Esophagus muscularis mucosa (tissue), 3 donors: Measurements from ENCODE around the gene SYT6.

Experiments used
- CTCF ChIP-seq, 3 experiments: fragments of 200-600 bp in 2 of 3; fragments of 450-650 bp in 1 of 3; sonication (generic) in 2 of 3; IDR thresholded peaks; one replicate each; pipeline ENCODE4 v1.5.1; 2017 to 2019; ENCODE audit warnings: antibody characterized with exemption in 3 of 3, mild to moderate bottlenecking in 2 of 3, moderate library complexity in 1 of 3
- POLR2A ChIP-seq: fragments of 450-650 bp; IDR thresholded peaks from one replicate; pipeline ENCODE4 v1.6.1; 2017; ENCODE audit warnings: antibody characterized with exemption, moderate library complexity, mild to moderate bottlenecking, low read depth

- TF ChIP-seq CTCF (IDR thresholded peaks at IDR 0.05) (no peak), POLR2A (no peak)
These were observed 40.9 kb downstream of the SYT6 start for GRCh38 chr1:114112775-114113174.
